Heart left ventricle (tissue), 16 donors: ENCODE results near the gene TFDP1. TPM values are rescaled to one million over a fixed set of nuclear protein-coding genes. Genes with fewer than 3 reads are reported as not detected.
A peak's percentile ranks its signal among the peaks of the same experiment; 100 is the strongest.

Source experiments
- ATAC-seq, 4 donors: fragments of 200-7000 bp; cut with Tn5 transposase; one replicate each; pipeline ENCODE4 v1.9.1; 2020 to 2022; ENCODE audit warnings: moderate library complexity in 4 of 4, mild to moderate bottlenecking in 3 of 4, moderate number of reproducible peaks in 1 of 4
- DNase-seq, 5 donors: peaks; one replicate each; pipeline ENCODE4 v3.0.0-alpha.2; 2020
- H3K27ac ChIP-seq, 12 donors: fragments of 200-600 bp; sonication (generic) in 4 of 12; one replicate each; pipeline versions ENCODE4 v1.5.0 to v1.8.0; 2016 to 2022; ENCODE audit warnings: mild to moderate bottlenecking in 2 of 12
- H3K27me3 ChIP-seq, 9 donors: fragments of 200-600 bp; sonication (generic) in 2 of 9; one replicate each; pipeline versions ENCODE4 v1.5.1 to v1.8.0; 2016 to 2022; ENCODE audit warnings: mild to moderate bottlenecking in 3 of 9
- H3K36me3 ChIP-seq, 9 donors: fragments of 200-600 bp; sonication (generic) in 2 of 9; one replicate each; pipeline versions ENCODE4 v1.5.0 to v1.8.0; 2018 to 2022; ENCODE audit warnings: mild to moderate bottlenecking in 2 of 9
- H3K4me1 ChIP-seq, 12 donors: fragments of 200-600 bp; sonication (generic) in 4 of 12; one replicate each; pipeline versions ENCODE4 v1.5.0 to v1.8.0; 2016 to 2022; ENCODE audit warnings: mild to moderate bottlenecking in 3 of 12
- H3K4me3 ChIP-seq, 12 donors: fragments of 200-600 bp; sonication (generic) in 4 of 12; one replicate each; pipeline versions ENCODE4 v1.5.0 to v1.8.0; 2017 to 2022; ENCODE audit warnings: mild to moderate bottlenecking in 9 of 12, moderate library complexity in 4 of 12
- H3K9me3 ChIP-seq, 12 donors: fragments of 200-600 bp; sonication (generic) in 4 of 12; one replicate each; pipeline versions ENCODE4 v1.5.0 to v1.8.0; 2016 to 2022; ENCODE audit warnings: mild to moderate bottlenecking in 1 of 12
- CTCF ChIP-seq, 12 donors: fragments of 200-600 bp; sonication (generic) in 4 of 12; IDR thresholded peaks; one replicate each; pipeline versions ENCODE4 v1.5.0 to v1.8.0; 2018 to 2022; ENCODE audit warnings: antibody characterized with exemption in 12 of 12, mild to moderate bottlenecking in 5 of 12
- POLR2A ChIP-seq, 2 donors: fragments of 450-650 bp; IDR thresholded peaks; one replicate each; pipeline ENCODE4 v1.6.1; 2017; ENCODE audit warnings: antibody characterized with exemption in 2 of 2, mild to moderate bottlenecking in 2 of 2, moderate library complexity in 2 of 2
- WGBS, 4 donors: extraction: QIAGEN DNeasy Blood & Tissue Kit in 2 of 4; methylation state at CpG; one replicate each; pipeline versions ENCODE4 v1.1.5 to v1.1.7; 2013 to 2018; 5-methylcytosine and 5-hydroxymethylcytosine counted together
- intact Hi-C, 10 donors: fragments of 100-400 bp; cut with DNase I; formaldehyde crosslinking; loops; one replicate each; pipeline versions ENCODE4 v1.11.1 to v1.14.2; 2022
- polyA plus RNA-seq, 2 donors: library from polyadenylated mRNA; stranded (reverse); fragments of 200-250 nt; gene quantifications; one replicate each; pipeline ENCODE4 v1.2.3, GENCODE V29; 2013
- total RNA-seq, 9 donors: library from RNA; depleted of rRNA in 2 of 9; stranded (reverse); fragments of >200 nt in 2 of 9; fragmentation: NEBNext Ultra II Directional in 3 of 9; extraction: Animal tissue kit (Norgen Biotek cat#: 25700) in 3 of 9; gene quantifications; one replicate each; pipeline versions ENCODE4 v1.1.0 to v1.2.4, GENCODE V29; 2016 to 2023
- donor health status: ischemic (EF 13 %, LVEDD 7.1; RV severe dilation, severe dysfunction).
- donor health status: healthy with polysubstance abuse.
- donor health status: DM: no; HTN: yes; CAD: no.
- donor health status: DM: no; HTN: no; CAD: no.
- donor health status: ischemic (EF 25% LVEDD 6.9; RV normal size, moderate dysfunction).
- donor health status: ischemic (EF 25% LVEDD 5.7; RV mildly dilated, moderate dysfunction).
- donor health status: healthy.
- donor health status: DM: yes; HTN: yes; CAD: no.
- donor health status: ischemic (EF 35%, LVEDD 5.7; RV mildly dilated, moderate dysfunction).
- donor health status: nonischemic (EF 11% LVEDD 7.7; RV severe dilation, severe dysfunction).
- donor health status: DM: yes; HTN: yes; CAD: no.
- donor health status: PGD.
- donor health status: ischemic (EF 29% LVEDD 5.4; RV normal size, mild dysfunction).
- donor health status: nonischemic (EF 23%, LVEDD 6.1; RV moderate dilation, normal function).

TFDP1 gene
- total and polyA plus RNA-seq, 11 donors: 19.7 to 50.3 (median 44.3) TPM

- no peak overlapping the region for H3K27ac ChIP-seq
- no peak overlapping the region for H3K4me3 ChIP-seq
- peaks cover 0 to 19% (median 5%) of the 10 kb centered on the region in 12 donors for H3K4me1 ChIP-seq
- peaks cover 0 to 40% (median 23%) of the 10 kb centered on the region in 9 donors for H3K36me3 ChIP-seq
- intact Hi-C loops: no loop called here
- ATAC-seq (no peak), DNase-seq (peak in 1 of 5 donors; percentile 9)
- no peaks in the 10 kb centered on the region for H3K27me3 ChIP-seq
- 84 to 95% (median 94%) methylated on average over 4 of the region's 4 CpGs for WGBS, 4 donors
- H3K9me3 ChIP-seq: no peaks in the 10 kb centered on the region
- no peak for TF ChIP-seq POLR2A (IDR thresholded peaks at IDR 0.05)
- TF ChIP-seq CTCF (IDR thresholded peaks at IDR 0.05): no peak
These were observed 29.4 kb upstream of the TFDP1 start for GRCh38 chr13:113555141-113555540.

GRCh38 chr13:113557013-113557412 is 27.5 kb upstream of the TFDP1 start:
- Histone ChIP-seq H3K4me3 (no peak overlapping the region), H3K36me3 (peaks cover 0 to 21% (median 4%) of the 10 kb centered on the region in 9 donors), H3K9me3 (no peaks in the 10 kb centered on the region), H3K27me3 (no peaks in the 10 kb centered on the region), H3K4me1 (peaks cover 0 to 19% (median 5%) of the 10 kb centered on the region in 12 donors), H3K27ac (no peak overlapping the region)
- no peak for TF ChIP-seq POLR2A (IDR thresholded peaks at IDR 0.05)
- no peak for TF ChIP-seq CTCF (IDR thresholded peaks at IDR 0.05)
- WGBS, 4 donors: 90 to 96% (median 94%) methylated on average over 5 of the region's 5 CpGs
- intact Hi-C loops: no loop called here
- DNase-seq (peak in 1 of 5 donors; percentile 16), ATAC-seq (no peak)

GRCh38 chr13:113558461-113558860 is 26.1 kb upstream of the TFDP1 start:
- no peaks in the 10 kb centered on the region for H3K27me3 ChIP-seq
- peaks cover 0 to 17% (median 3%) of the 10 kb centered on the region in 12 donors for H3K4me1 ChIP-seq
- ATAC-seq (no peak), DNase-seq (no peak)
- peaks cover 0 to 8% (median 0%) of the 10 kb centered on the region in 9 donors for H3K36me3 ChIP-seq
- 85 to 95% (median 91%) methylated on average over 4 to 6 of the region's 6 CpGs for WGBS, 4 donors
- TF ChIP-seq POLR2A (IDR thresholded peaks at IDR 0.05) (no peak), CTCF (IDR thresholded peaks at IDR 0.05) (no peak)
- no peak overlapping the region for H3K27ac ChIP-seq
- no peaks in the 10 kb centered on the region for H3K9me3 ChIP-seq
- intact Hi-C loops: no loop called here
- H3K4me3 ChIP-seq: no peak overlapping the region

- Histone ChIP-seq H3K9me3 (no peaks in the 10 kb centered on the region), H3K4me3 (no peak overlapping the region), H3K36me3 (peaks cover 0 to 2% (median 0%) of the 10 kb centered on the region in 9 donors), H3K4me1 (peaks cover 0 to 11% (median 0%) of the 10 kb centered on the region in 12 donors), H3K27me3 (no peaks in the 10 kb centered on the region), H3K27ac (no peak overlapping the region)
- 84 to 90% (median 89%) methylated on average over 7 of the region's 7 CpGs for WGBS, 4 donors
- TF ChIP-seq POLR2A (IDR thresholded peaks at IDR 0.05) (no peak), CTCF (IDR thresholded peaks at IDR 0.05) (no peak)
- DNase-seq: no peak
- intact Hi-C loops: no loop called here
- ATAC-seq: no peak
These were observed 25.5 kb upstream of the TFDP1 start for GRCh38 chr13:113559061-113559460.
